Fibroblast of mammary gland (primary cell): Measurements from ENCODE around the gene SCYL1.

Experiments used
- DNase-seq: peaks from one replicate; pipeline ENCODE4 v3.0.0-alpha.2; 2010; ENCODE audit warnings: low read depth
- H3K4me3 ChIP-seq: 2 replicates; pipeline ENCODE4 v1.5.1; 2011; ENCODE audit warnings: low read depth, mild to moderate bottlenecking, low read length, moderate library complexity; ENCODE audit not compliant: control insufficient read depth
- TF ChIP-seq, protein P1 (sequence below): conservative IDR thresholded peaks from 2 replicates; pipeline ENCODE4 v1.5.1; 2011; ENCODE audit warnings: low read depth, low read length, inconsistent platforms; ENCODE audit not compliant: control insufficient read depth, insufficient read depth

SCYL1 gene

DNA sequence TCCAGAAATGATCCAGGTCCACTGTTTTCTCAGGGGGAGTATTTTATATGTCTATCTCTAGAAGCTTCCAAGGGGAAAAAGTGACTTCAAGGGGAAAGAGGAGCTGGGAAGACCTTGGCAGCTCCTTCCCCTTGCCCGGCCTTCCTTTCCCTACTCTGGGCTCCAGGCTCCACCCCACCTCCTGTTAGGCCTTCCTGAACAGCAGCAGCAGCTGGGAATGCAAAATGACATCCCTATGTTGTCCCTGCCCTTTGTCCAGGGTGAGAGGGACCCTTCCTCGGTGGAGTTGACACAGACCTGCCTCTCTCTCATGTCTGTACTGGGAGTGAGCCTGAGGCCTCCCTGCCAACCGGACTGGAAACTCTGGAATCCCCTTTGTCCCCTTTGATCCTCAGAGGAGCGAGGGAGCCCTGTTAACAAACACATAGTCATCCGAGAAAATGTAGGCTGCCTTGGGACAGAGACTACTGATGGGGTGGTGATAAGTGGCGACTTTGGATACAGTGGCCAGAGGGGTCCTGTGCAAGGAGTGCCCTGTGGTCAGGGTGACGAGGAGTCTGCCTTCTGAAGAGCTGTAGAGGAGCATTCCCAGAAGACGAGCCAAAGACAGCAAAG is 35.1 kb upstream of the SCYL1 start:
- H3K4me3 ChIP-seq, result no peak overlapping the region
- TF ChIP-seq, protein P1, sequence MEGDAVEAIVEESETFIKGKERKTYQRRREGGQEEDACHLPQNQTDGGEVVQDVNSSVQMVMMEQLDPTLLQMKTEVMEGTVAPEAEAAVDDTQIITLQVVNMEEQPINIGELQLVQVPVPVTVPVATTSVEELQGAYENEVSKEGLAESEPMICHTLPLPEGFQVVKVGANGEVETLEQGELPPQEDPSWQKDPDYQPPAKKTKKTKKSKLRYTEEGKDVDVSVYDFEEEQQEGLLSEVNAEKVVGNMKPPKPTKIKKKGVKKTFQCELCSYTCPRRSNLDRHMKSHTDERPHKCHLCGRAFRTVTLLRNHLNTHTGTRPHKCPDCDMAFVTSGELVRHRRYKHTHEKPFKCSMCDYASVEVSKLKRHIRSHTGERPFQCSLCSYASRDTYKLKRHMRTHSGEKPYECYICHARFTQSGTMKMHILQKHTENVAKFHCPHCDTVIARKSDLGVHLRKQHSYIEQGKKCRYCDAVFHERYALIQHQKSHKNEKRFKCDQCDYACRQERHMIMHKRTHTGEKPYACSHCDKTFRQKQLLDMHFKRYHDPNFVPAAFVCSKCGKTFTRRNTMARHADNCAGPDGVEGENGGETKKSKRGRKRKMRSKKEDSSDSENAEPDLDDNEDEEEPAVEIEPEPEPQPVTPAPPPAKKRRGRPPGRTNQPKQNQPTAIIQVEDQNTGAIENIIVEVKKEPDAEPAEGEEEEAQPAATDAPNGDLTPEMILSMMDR, result no peak
- DNase-seq, result peak; percentile 54

DNA sequence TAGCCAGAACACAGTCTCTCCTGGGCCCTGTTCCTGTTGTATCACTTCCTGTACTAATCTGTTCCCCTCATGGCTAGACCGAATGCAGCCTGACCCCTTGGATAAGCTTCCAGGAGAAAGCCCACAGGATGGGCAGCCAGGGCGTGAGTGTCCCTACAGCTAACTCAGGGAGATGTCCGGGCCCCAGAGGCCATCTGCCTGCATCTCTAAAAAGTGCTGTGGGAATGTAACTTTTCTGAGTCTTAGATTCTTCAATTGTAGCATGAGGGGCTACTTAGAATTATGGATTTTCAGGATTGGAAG is 33.8 kb upstream of the SCYL1 start:
- no peak for DNase-seq
- TF ChIP-seq, protein P1, result no peak
- no peak overlapping the region for H3K4me3 ChIP-seq

DNA sequence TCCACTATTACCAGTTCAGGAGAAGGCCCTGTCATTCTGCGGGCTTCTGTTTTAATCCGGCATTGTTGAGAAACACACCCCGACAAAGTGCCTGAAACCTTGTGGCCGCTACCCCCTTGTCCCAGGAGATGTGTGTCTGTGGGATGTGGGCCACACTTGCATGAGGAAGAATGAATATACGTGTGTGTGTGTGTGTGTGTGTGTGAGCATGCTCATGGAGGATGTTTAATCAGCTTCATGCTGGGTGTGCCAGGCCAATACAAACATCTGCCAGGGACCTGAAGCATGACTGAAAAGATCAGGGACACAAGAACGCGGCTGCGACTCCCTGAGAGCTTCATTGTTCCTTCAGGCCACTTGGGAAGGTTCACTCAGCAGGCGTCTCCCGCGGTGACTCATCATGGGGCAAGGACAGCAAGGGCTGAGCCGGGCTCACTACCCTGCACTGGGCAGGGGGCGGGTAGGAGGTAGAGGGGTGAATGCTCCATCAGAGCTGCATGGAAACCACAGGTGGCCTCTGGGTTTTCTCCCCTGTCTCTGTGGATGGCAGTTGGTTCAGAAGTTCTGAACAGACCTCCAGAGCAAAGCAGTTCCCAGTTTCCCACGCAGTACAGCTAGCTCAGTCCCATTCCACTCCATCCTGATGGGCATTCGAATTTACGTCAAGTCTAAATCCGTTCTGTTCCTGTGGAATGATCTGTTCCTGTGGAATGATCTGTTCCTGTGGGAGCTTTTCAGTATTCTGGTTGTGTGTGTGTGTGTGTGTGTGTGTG is 33.1 kb upstream of the SCYL1 start:
- peak; percentile 99 for DNase-seq
- TF ChIP-seq, protein P1, result no peak
- no peak overlapping the region for H3K4me3 ChIP-seq

DNA sequence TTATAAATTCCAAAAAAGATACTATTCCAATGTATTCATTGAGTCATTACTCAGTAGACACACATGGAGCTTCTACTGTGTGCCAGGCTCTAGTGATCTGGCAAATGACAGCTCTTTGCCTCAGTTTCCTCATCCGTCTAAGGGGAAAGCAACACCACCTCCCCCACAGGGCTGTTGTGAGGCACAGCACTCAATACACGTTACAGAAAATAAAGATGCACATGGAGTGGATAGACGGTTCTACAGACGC is 32.6 kb upstream of the SCYL1 start:
- DNase-seq, result no peak
- peak overlapping the region; percentile 15 for H3K4me3 ChIP-seq
- TF ChIP-seq, protein P1, result no peak

DNA sequence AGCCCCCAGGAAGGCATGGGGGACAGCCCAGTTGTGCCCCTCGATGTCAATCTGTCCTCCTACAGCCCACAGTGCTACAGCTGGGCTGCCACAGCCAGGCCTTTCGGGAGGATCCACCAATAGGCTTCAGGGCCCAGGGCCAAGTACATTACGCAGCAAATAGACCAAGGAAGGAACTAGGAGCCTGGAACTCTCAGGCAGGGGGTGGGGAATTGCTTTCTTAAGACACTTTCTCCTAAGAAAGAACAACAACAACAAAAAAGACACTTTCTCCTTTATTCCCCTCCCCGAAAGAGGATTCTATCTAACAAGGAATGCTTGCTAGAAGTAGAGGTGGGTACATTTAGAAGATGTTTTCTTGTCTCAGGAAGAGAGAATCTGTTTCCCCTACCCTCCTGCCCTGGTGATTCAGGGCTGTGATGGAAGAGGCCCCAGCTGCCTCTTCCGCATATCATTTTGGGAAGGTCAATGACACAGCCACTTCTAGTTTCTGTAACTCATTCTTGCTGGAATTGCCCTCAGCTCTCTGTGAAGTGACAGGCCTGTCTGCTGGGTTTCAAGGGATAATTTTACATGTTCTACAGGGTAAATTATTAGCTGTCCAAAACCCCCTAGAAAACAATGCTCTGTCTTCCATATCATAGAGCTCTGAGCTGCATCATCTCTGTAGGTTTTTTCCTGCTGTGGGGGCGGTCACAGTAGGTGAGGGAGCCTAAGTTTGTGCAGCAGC is 32.1 kb upstream of the SCYL1 start:
- TF ChIP-seq, protein P1, result no peak
- peak; percentile 91 for DNase-seq
- peak overlapping the region; percentile 19 for H3K4me3 ChIP-seq

DNA sequence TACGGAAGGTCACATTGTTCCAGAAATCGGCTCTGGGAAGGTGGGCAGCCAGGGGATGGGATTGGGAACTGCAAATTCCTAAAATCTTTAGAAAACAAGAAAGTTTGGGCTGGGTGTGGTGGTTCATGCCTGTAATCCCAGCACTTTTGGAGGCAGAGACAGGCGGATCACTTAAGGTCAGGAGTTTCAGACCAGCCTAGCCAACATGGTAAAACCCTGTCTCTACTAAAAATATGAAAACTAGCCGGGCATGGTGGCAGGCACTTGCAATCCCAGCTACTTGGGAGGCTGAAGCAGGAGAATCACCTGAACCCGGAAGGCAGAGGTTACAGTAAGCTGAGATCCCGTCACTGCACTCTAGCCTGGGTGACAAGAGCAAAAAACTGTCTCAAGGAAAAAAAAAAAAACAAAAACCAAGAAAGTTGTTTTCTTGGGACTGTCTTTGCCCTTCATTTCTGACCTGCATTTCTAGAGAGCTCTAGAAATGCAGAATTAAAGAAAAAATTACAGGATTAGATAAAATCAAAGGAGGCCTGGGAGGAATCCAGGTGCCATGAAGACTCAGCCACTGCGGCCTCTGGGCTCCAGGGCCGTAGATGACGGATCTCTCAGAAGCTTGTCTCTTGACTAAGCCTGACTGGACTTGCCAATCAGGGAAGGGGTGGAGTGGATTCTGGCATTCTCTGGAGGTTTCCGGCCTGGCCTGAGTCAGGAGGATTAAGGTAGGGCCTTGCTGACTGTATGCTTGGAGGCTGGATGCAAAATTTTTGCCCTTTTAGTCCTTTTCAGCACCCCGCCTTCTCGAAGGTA is 31.3 kb upstream of the SCYL1 start:
- H3K4me3 ChIP-seq, result peak overlapping the region; percentile 19

More for the DNA sequence above, 31.3 kb upstream of the SCYL1 start:
- DNase-seq, result peak; percentile 99
- TF ChIP-seq, protein P1, result no peak
